Endodermal cell (in vitro differentiated cells): ENCODE measurements around the gene YY1. TPM values are rescaled to one million over a fixed set of nuclear protein-coding genes. Genes with fewer than 3 reads are reported as not detected.

Experiments
- DNase-seq: peaks from one replicate; pipeline ENCODE4 v3.0.0-alpha.2; 2017
- H3K27ac ChIP-seq: 2 replicates; pipeline ENCODE4 v1.5.1; 2013; ENCODE audit warnings: mild to moderate bottlenecking, low read depth, low read length, moderate library complexity
- H3K27me3 ChIP-seq: 2 replicates; pipeline ENCODE4 v1.6.1; 2013; ENCODE audit warnings: mild to moderate bottlenecking, low read length, moderate library complexity; ENCODE audit not compliant: insufficient read depth, control insufficient read depth, poor library complexity, severe bottlenecking
- H3K36me3 ChIP-seq: 2 replicates; pipeline ENCODE4 v1.7.0; 2013; ENCODE audit warnings: mild to moderate bottlenecking, low read length, moderate library complexity; ENCODE audit not compliant: control insufficient read depth, insufficient read depth
- H3K4me1 ChIP-seq: one replicate; pipeline ENCODE4 v1.7.0; 2013; ENCODE audit warnings: low read length; ENCODE audit not compliant: control insufficient read depth, insufficient read depth
- H3K4me3 ChIP-seq: 2 replicates; pipeline ENCODE4 v1.5.1; 2013; ENCODE audit warnings: mild to moderate bottlenecking, low read length, moderate library complexity
- H3K9ac ChIP-seq: 2 replicates; pipeline ENCODE4 v1.6.1; 2013; ENCODE audit warnings: mild to moderate bottlenecking, low read length, moderate library complexity; ENCODE audit not compliant: poor library complexity, severe bottlenecking; ENCODE audit errors: extremely low read depth
- H3K9me3 ChIP-seq: 2 replicates; pipeline ENCODE4 v1.6.1; 2013; ENCODE audit warnings: mild to moderate bottlenecking, low read length, moderate library complexity; ENCODE audit not compliant: control insufficient read depth
- H3K27ac Mint-ChIP-seq: 2 replicates; pipeline ENCODE4 v1.8.0; 2020; ENCODE audit warnings: mixed read lengths
- H3K27me3 Mint-ChIP-seq: 2 replicates; pipeline ENCODE4 v1.8.0; 2021; ENCODE audit warnings: mild to moderate bottlenecking, mixed read lengths; ENCODE audit not compliant: insufficient read depth
- H3K36me3 Mint-ChIP-seq: 2 replicates; pipeline ENCODE4 v1.8.0; 2020; ENCODE audit warnings: low read depth, mixed read lengths
- H3K4me1 Mint-ChIP-seq: 2 replicates; pipeline ENCODE4 v1.8.0; 2020; ENCODE audit warnings: mixed read lengths
- H3K4me3 Mint-ChIP-seq: 2 replicates; pipeline ENCODE4 v1.8.0; 2020; ENCODE audit warnings: mild to moderate bottlenecking, moderate library complexity, mixed read lengths
- H3K9me3 Mint-ChIP-seq: 2 replicates; pipeline ENCODE4 v1.8.0; 2020; ENCODE audit warnings: mild to moderate bottlenecking, mixed read lengths
- WGBS, 2 experiments: methylation state at CpG; one replicate each; pipeline versions ENCODE4 v1.1.5 to v1.1.7; 2013; ENCODE audit warnings: missing lambda C conversion rate in 2 of 2, mixed read lengths in 1 of 2; ENCODE audit not compliant: insufficient coverage in 1 of 2, insufficient read length in 1 of 2; 5-methylcytosine and 5-hydroxymethylcytosine counted together
- total RNA-seq, 2 donors: library from RNA; stranded (reverse); fragmentation: NEBNext Ultra II Directional in 1 of 2; extraction: Animal tissue kit (Norgen Biotek cat#: 25700) in 1 of 2; gene quantifications; 2 replicates in 1 of 2; 3 replicates in 1 of 2; pipeline ENCODE4 v1.2.1, GENCODE V29; 2021
- TF ChIP-seq, protein P1 (sequence below): fragments of 200-600 bp; sonication (generic); conservative IDR thresholded peaks from 2 replicates; pipeline ENCODE4 v1.5.0; 2021; ENCODE audit warnings: antibody characterized with exemption, mild to moderate bottlenecking

Gene YY1
- total RNA-seq, 2 donors from 2014 or later: 94.8 to 103 TPM

DNA sequence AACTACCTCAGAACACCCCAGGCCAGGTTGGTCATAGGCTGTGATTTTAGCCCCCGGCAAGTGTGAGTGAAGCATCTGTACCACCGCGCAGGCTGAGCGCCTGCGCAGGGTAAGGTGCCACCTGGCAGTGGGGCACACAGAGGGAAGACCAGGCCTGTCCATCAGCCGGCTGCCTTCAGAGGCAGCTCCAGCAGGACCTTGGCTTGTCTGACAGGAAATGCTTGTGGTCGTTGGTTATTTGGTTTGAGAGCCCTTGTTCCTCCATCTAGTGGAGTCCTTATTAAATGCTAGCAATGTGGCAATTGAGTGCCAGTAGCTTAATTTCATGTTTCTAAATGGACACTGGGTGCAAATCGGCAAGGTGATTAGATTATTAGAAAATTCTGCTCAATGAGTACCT is 39.8 kb downstream of the YY1 start:
- 93 to 95% methylated on average over 8 of the region's 8 CpGs for WGBS, 2 experiments
- Histone ChIP-seq H3K36me3 (peaks cover 79% of the 10 kb centered on the region), H3K9ac (no peak overlapping the region), H3K27me3 (no peaks in the 10 kb centered on the region), H3K9me3 (no peaks in the 10 kb centered on the region), H3K4me1 (no peaks in the 10 kb centered on the region), H3K27ac (no peak overlapping the region), H3K4me3 (no peak overlapping the region)
- H3K27me3 Mint-ChIP-seq: no peaks in the 10 kb centered on the region
- peak; percentile 34 for DNase-seq
- no peak overlapping the region for H3K4me3 Mint-ChIP-seq
- TF ChIP-seq, protein P1, sequence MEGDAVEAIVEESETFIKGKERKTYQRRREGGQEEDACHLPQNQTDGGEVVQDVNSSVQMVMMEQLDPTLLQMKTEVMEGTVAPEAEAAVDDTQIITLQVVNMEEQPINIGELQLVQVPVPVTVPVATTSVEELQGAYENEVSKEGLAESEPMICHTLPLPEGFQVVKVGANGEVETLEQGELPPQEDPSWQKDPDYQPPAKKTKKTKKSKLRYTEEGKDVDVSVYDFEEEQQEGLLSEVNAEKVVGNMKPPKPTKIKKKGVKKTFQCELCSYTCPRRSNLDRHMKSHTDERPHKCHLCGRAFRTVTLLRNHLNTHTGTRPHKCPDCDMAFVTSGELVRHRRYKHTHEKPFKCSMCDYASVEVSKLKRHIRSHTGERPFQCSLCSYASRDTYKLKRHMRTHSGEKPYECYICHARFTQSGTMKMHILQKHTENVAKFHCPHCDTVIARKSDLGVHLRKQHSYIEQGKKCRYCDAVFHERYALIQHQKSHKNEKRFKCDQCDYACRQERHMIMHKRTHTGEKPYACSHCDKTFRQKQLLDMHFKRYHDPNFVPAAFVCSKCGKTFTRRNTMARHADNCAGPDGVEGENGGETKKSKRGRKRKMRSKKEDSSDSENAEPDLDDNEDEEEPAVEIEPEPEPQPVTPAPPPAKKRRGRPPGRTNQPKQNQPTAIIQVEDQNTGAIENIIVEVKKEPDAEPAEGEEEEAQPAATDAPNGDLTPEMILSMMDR: no peak
- no peaks in the 10 kb centered on the region for H3K9me3 Mint-ChIP-seq
- H3K4me1 Mint-ChIP-seq: peaks cover 29% of the 10 kb centered on the region
- H3K36me3 Mint-ChIP-seq: peaks cover 49% of the 10 kb centered on the region
- no peak overlapping the region for H3K27ac Mint-ChIP-seq

DNA sequence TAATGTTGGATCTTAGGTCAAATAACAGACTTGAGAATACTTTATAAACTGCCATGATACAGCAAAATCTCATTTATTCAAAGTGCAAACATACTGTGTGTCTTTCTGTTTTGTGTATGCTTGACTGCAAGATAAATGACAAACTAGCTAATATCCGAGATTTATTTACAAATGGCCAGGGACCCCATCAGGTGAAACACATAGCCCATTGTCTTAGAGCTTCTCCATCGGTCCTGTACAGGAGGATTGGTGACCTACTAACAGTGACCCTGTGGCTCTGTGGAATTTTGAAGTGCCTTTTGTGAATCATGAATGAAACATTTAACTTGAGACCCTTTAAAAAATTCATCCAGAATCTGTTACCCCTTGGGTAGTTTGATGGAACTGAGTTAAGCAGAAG is 40.2 kb downstream of the YY1 start:
- Histone ChIP-seq H3K4me3 (no peak overlapping the region), H3K27ac (no peak overlapping the region), H3K4me1 (no peaks in the 10 kb centered on the region), H3K36me3 (peaks cover 75% of the 10 kb centered on the region), H3K9me3 (no peaks in the 10 kb centered on the region), H3K27me3 (no peaks in the 10 kb centered on the region), H3K9ac (no peak overlapping the region)
- 91 to 92% methylated on average over 2 of the region's 2 CpGs for WGBS, 2 experiments
- H3K4me1 Mint-ChIP-seq: peaks cover 29% of the 10 kb centered on the region
- H3K4me3 Mint-ChIP-seq: no peak overlapping the region
- H3K27ac Mint-ChIP-seq: no peak overlapping the region
- TF ChIP-seq, protein P1: no peak
- no peaks in the 10 kb centered on the region for H3K27me3 Mint-ChIP-seq
- peak; percentile 20 for DNase-seq
- H3K36me3 Mint-ChIP-seq: peaks cover 47% of the 10 kb centered on the region
- no peaks in the 10 kb centered on the region for H3K9me3 Mint-ChIP-seq

DNA sequence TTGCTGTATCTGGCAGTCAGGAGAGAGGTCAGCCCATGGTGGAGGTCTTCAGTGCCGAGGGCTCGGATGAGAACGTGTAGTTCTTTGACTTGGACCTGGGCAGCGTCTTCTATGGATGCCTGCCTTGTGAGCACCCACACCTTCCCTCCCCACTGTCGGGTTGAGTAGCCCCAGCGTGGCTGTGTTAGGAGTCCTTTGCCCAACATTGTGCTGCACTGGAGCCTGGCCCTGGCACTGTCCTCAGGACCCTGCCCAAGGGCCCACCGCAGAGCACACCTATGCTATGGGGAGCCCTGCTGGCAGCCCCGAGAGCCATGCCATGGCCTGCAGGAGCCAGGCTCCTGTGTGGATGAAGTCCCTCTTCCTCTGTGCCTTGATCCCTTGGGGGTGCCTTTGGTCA is 40.6 kb downstream of the YY1 start:
- H3K36me3 Mint-ChIP-seq: peaks cover 46% of the 10 kb centered on the region
- H3K9me3 Mint-ChIP-seq: no peaks in the 10 kb centered on the region
- TF ChIP-seq, protein P1: no peak
- Histone ChIP-seq H3K27me3 (no peaks in the 10 kb centered on the region), H3K9ac (no peak overlapping the region), H3K9me3 (no peaks in the 10 kb centered on the region), H3K36me3 (peaks cover 71% of the 10 kb centered on the region), H3K4me1 (no peaks in the 10 kb centered on the region), H3K27ac (no peak overlapping the region), H3K4me3 (no peak overlapping the region)
- no peak overlapping the region for H3K4me3 Mint-ChIP-seq
- peak; percentile 32 for DNase-seq
- H3K27ac Mint-ChIP-seq: no peak overlapping the region
- H3K27me3 Mint-ChIP-seq: peaks cover 1% of the 10 kb centered on the region
- 92 to 94% methylated on average over 3 to 8 of the region's 8 CpGs for WGBS, 2 experiments
- H3K4me1 Mint-ChIP-seq: peaks cover 29% of the 10 kb centered on the region
